ENCODE results near the gene PEPD. TPM values are rescaled to one million over a fixed set of nuclear protein-coding genes. Genes with fewer than 3 reads are reported as not detected.

The PEPD gene
- polyA plus RNA-seq, 2 donors = 26.8 to 38.6 TPM

- Histone ChIP-seq H3K36me3 (ENCODE audit: control insufficient read depth in 2 of 2, insufficient read depth in 2 of 2, low read length in 1 of 2) (peaks cover 0 to 2% of the 10 kb centered on the region in 2 donors), H3K27ac (ENCODE audit: low read depth in 2 of 2, low read length in 1 of 2) (no peak overlapping the region), H3K27me3 (ENCODE audit: control insufficient read depth in 1 of 2, insufficient read depth in 2 of 2, low read length in 2 of 2) (no peaks in the 10 kb centered on the region), H3K4me1 (ENCODE audit: control insufficient read depth in 2 of 2, insufficient read depth in 2 of 2, low read length in 1 of 2) (peaks cover 0 to 8% of the 10 kb centered on the region in 2 donors), H3K4me3 (ENCODE audit: low read depth in 1 of 2, low read length in 2 of 2) (no peak overlapping the region), H3K9me3 (ENCODE audit: control insufficient read depth in 2 of 2, insufficient read depth in 1 of 2, low read depth in 1 of 2, low read length in 1 of 2) (no peaks in the 10 kb centered on the region)
- 65 to 71% methylated on average over 7 of the region's 7 CpGs for WGBS, 2 donors
Measured at GRCh38 chr19:33365691-33366090, 155.9 kb downstream of the PEPD start.

- 87 to 89% methylated on average over 5 of the region's 5 CpGs for WGBS, 2 donors
- Histone ChIP-seq H3K4me3 (ENCODE audit: low read depth in 1 of 2, low read length in 2 of 2) (no peak overlapping the region), H3K27ac (ENCODE audit: low read depth in 2 of 2, low read length in 1 of 2) (no peak overlapping the region)
Measured at GRCh38 chr19:33363476-33363875, 158.1 kb downstream of the PEPD start.

GRCh38 chr19:33362508-33363228, 158.9 kb downstream of the PEPD start:
- Histone ChIP-seq H3K9me3 (ENCODE audit: control insufficient read depth in 2 of 2, insufficient read depth in 1 of 2, low read depth in 1 of 2, low read length in 1 of 2) (no peaks in the 10 kb centered on the region), H3K4me1 (ENCODE audit: control insufficient read depth in 2 of 2, insufficient read depth in 2 of 2, low read length in 1 of 2) (peaks cover 0 to 7% of the 10 kb centered on the region in 2 donors), H3K4me3 (ENCODE audit: low read depth in 1 of 2, low read length in 2 of 2) (no peak overlapping the region), H3K27me3 (ENCODE audit: control insufficient read depth in 1 of 2, insufficient read depth in 2 of 2, low read length in 2 of 2) (no peaks in the 10 kb centered on the region), H3K36me3 (ENCODE audit: control insufficient read depth in 2 of 2, insufficient read depth in 2 of 2, low read length in 1 of 2) (peaks cover 0 to 2% of the 10 kb centered on the region in 2 donors), H3K27ac (ENCODE audit: low read depth in 2 of 2, low read length in 1 of 2) (no peak overlapping the region)
- 85 to 91% methylated on average over 6 of the region's 6 CpGs for WGBS, 2 donors

More at GRCh38 chr19:33363476-33363875, 158.1 kb downstream of the PEPD start:
- Histone ChIP-seq H3K36me3 (ENCODE audit: control insufficient read depth in 2 of 2, insufficient read depth in 2 of 2, low read length in 1 of 2) (peaks cover 0 to 2% of the 10 kb centered on the region in 2 donors), H3K9me3 (ENCODE audit: control insufficient read depth in 2 of 2, insufficient read depth in 1 of 2, low read depth in 1 of 2, low read length in 1 of 2) (no peaks in the 10 kb centered on the region), H3K4me1 (ENCODE audit: control insufficient read depth in 2 of 2, insufficient read depth in 2 of 2, low read length in 1 of 2) (peaks cover 0 to 11% of the 10 kb centered on the region in 2 donors), H3K27me3 (ENCODE audit: control insufficient read depth in 1 of 2, insufficient read depth in 2 of 2, low read length in 2 of 2) (no peaks in the 10 kb centered on the region)

GRCh38 chr19:33359581-33359980, 162.0 kb downstream of the PEPD start:
- WGBS, 2 donors = 88 to 90% methylated on average over 3 of the region's 3 CpGs

GRCh38 chr19:33358408-33358807, 163.2 kb downstream of the PEPD start:
- H3K36me3 ChIP-seq (ENCODE audit: control insufficient read depth in 2 of 2, insufficient read depth in 2 of 2, low read length in 1 of 2) = peaks cover 0 to 2% of the 10 kb centered on the region in 2 donors
- no peaks in the 10 kb centered on the region for H3K27me3 ChIP-seq (ENCODE audit: control insufficient read depth in 1 of 2, insufficient read depth in 2 of 2, low read length in 2 of 2)
- H3K9me3 ChIP-seq (ENCODE audit: control insufficient read depth in 2 of 2, insufficient read depth in 1 of 2, low read depth in 1 of 2, low read length in 1 of 2) = no peaks in the 10 kb centered on the region
- H3K4me3 ChIP-seq (ENCODE audit: low read depth in 1 of 2, low read length in 2 of 2) = no peak overlapping the region
- 50 to 69% methylated on average over 6 of the region's 6 CpGs for whole genome bisulfite sequencing, 2 donors
- H3K4me1 ChIP-seq (ENCODE audit: control insufficient read depth in 2 of 2, insufficient read depth in 2 of 2, low read length in 1 of 2) = peaks cover 0 to 7% of the 10 kb centered on the region in 2 donors
- H3K27ac ChIP-seq (ENCODE audit: low read depth in 2 of 2, low read length in 1 of 2) = peak overlapping the region in 1 of 2 donors; percentile 52

More at GRCh38 chr19:33359581-33359980, 162.0 kb downstream of the PEPD start:
- Histone ChIP-seq H3K27ac (ENCODE audit: low read depth in 2 of 2, low read length in 1 of 2) (no peak overlapping the region), H3K36me3 (ENCODE audit: control insufficient read depth in 2 of 2, insufficient read depth in 2 of 2, low read length in 1 of 2) (peaks cover 0 to 2% of the 10 kb centered on the region in 2 donors), H3K4me1 (ENCODE audit: control insufficient read depth in 2 of 2, insufficient read depth in 2 of 2, low read length in 1 of 2) (peaks cover 0 to 7% of the 10 kb centered on the region in 2 donors), H3K9me3 (ENCODE audit: control insufficient read depth in 2 of 2, insufficient read depth in 1 of 2, low read depth in 1 of 2, low read length in 1 of 2) (no peaks in the 10 kb centered on the region), H3K27me3 (ENCODE audit: control insufficient read depth in 1 of 2, insufficient read depth in 2 of 2, low read length in 2 of 2) (no peaks in the 10 kb centered on the region), H3K4me3 (ENCODE audit: low read depth in 1 of 2, low read length in 2 of 2) (no peak overlapping the region)

GRCh38 chr19:33357556-33357955, 164.0 kb downstream of the PEPD start:
- WGBS, 2 donors = 38 to 39% methylated on average over 1 of the region's 1 CpG
- Histone ChIP-seq H3K4me1 (ENCODE audit: control insufficient read depth in 2 of 2, insufficient read depth in 2 of 2, low read length in 1 of 2) (peaks cover 0 to 7% of the 10 kb centered on the region in 2 donors), H3K4me3 (ENCODE audit: low read depth in 1 of 2, low read length in 2 of 2) (no peak overlapping the region), H3K27ac (ENCODE audit: low read depth in 2 of 2, low read length in 1 of 2) (peak overlapping the region in 1 of 2 donors; percentile 42), H3K27me3 (ENCODE audit: control insufficient read depth in 1 of 2, insufficient read depth in 2 of 2, low read length in 2 of 2) (no peaks in the 10 kb centered on the region), H3K9me3 (ENCODE audit: control insufficient read depth in 2 of 2, insufficient read depth in 1 of 2, low read depth in 1 of 2, low read length in 1 of 2) (no peaks in the 10 kb centered on the region), H3K36me3 (ENCODE audit: control insufficient read depth in 2 of 2, insufficient read depth in 2 of 2, low read length in 1 of 2) (peaks cover 0 to under 1% of the 10 kb centered on the region in 2 donors)

GRCh38 chr19:33355535-33355934, 166.1 kb downstream of the PEPD start:
- H3K4me1 ChIP-seq (ENCODE audit: control insufficient read depth in 2 of 2, insufficient read depth in 2 of 2, low read length in 1 of 2) = peaks cover 0 to 5% of the 10 kb centered on the region in 2 donors
- H3K36me3 ChIP-seq (ENCODE audit: control insufficient read depth in 2 of 2, insufficient read depth in 2 of 2, low read length in 1 of 2) = no peaks in the 10 kb centered on the region
- H3K27me3 ChIP-seq (ENCODE audit: control insufficient read depth in 1 of 2, insufficient read depth in 2 of 2, low read length in 2 of 2) = no peaks in the 10 kb centered on the region
- 63 to 84% methylated on average over 2 of the region's 2 CpGs for WGBS, 2 donors
- H3K9me3 ChIP-seq (ENCODE audit: control insufficient read depth in 2 of 2, insufficient read depth in 1 of 2, low read depth in 1 of 2, low read length in 1 of 2) = no peaks in the 10 kb centered on the region
- no peak overlapping the region for H3K27ac ChIP-seq (ENCODE audit: low read depth in 2 of 2, low read length in 1 of 2)
- H3K4me3 ChIP-seq (ENCODE audit: low read depth in 1 of 2, low read length in 2 of 2) = no peak overlapping the region

- H3K4me3 ChIP-seq (ENCODE audit: low read depth in 1 of 2, low read length in 2 of 2) = no peak overlapping the region
- WGBS, 2 donors = 51 to 68% methylated on average over 12 of the region's 12 CpGs
- H3K27ac ChIP-seq (ENCODE audit: low read depth in 2 of 2, low read length in 1 of 2) = no peak overlapping the region
Measured at GRCh38 chr19:33350538-33351309, 170.9 kb downstream of the PEPD start.

GRCh38 chr19:33349319-33350289, 172.0 kb downstream of the PEPD start:
- no peaks in the 10 kb centered on the region for H3K36me3 ChIP-seq (ENCODE audit: control insufficient read depth in 2 of 2, insufficient read depth in 2 of 2, low read length in 1 of 2)
- H3K27ac ChIP-seq (ENCODE audit: low read depth in 2 of 2, low read length in 1 of 2) = no peak overlapping the region
- H3K4me1 ChIP-seq (ENCODE audit: control insufficient read depth in 2 of 2, insufficient read depth in 2 of 2, low read length in 1 of 2) = peaks cover 0 to 3% of the 10 kb centered on the region in 2 donors
- no peaks in the 10 kb centered on the region for H3K27me3 ChIP-seq (ENCODE audit: control insufficient read depth in 1 of 2, insufficient read depth in 2 of 2, low read length in 2 of 2)
- H3K9me3 ChIP-seq (ENCODE audit: control insufficient read depth in 2 of 2, insufficient read depth in 1 of 2, low read depth in 1 of 2, low read length in 1 of 2) = no peaks in the 10 kb centered on the region
- 81% methylated on average over 12 of the region's 12 CpGs for WGBS, 2 donors
- H3K4me3 ChIP-seq (ENCODE audit: low read depth in 1 of 2, low read length in 2 of 2) = no peak overlapping the region

More at GRCh38 chr19:33350538-33351309, 170.9 kb downstream of the PEPD start:
- H3K27me3 ChIP-seq (ENCODE audit: control insufficient read depth in 1 of 2, insufficient read depth in 2 of 2, low read length in 2 of 2) = no peaks in the 10 kb centered on the region
- H3K4me1 ChIP-seq (ENCODE audit: control insufficient read depth in 2 of 2, insufficient read depth in 2 of 2, low read length in 1 of 2) = peaks cover 0 to 3% of the 10 kb centered on the region in 2 donors
- H3K36me3 ChIP-seq (ENCODE audit: control insufficient read depth in 2 of 2, insufficient read depth in 2 of 2, low read length in 1 of 2) = no peaks in the 10 kb centered on the region
- no peaks in the 10 kb centered on the region for H3K9me3 ChIP-seq (ENCODE audit: control insufficient read depth in 2 of 2, insufficient read depth in 1 of 2, low read depth in 1 of 2, low read length in 1 of 2)
